CD4-positive, alpha-beta T cell (primary cell): Measurements from ENCODE around the gene HOXA13. TPM values are rescaled to one million over a fixed set of nuclear protein-coding genes. Genes with fewer than 3 reads are reported as not detected.
A peak's percentile ranks its signal among the peaks of the same experiment; 100 is the strongest.

Experiments used
- ATAC-seq: fragments of 200-7000 bp; cut with Tn5 transposase; one replicate; pipeline ENCODE4 v1.10.0; 2022; ENCODE audit warnings: mild to moderate bottlenecking; ENCODE audit not compliant: poor library complexity
- CTCF ChIA-PET: fragments of 350-600 bp; sonication (Branson Sonifier 250); formaldehyde crosslinking; loops from one replicate; lab custom pipeline; 2021; ENCODE audit warnings: antibody characterized with exemption, inconsistent platforms; lab: Charles Lee
- POLR2A ChIA-PET: fragments of 350-600 bp; sonication (Branson Sonifier 250); formaldehyde crosslinking; loops from one replicate; lab custom pipeline; 2021; ENCODE audit warnings: antibody characterized with exemption, inconsistent platforms; lab: Charles Lee
- DNase-seq, 14 experiments: peaks; one replicate each; pipeline ENCODE4 v3.0.0-alpha.2; 2013 to 2020; ENCODE audit warnings: mixed read lengths in 2 of 14
- H3K27ac ChIP-seq, 2 donors: one replicate each; pipeline versions ENCODE4 v1.5.1 to v1.7.0; 2013; ENCODE audit warnings: low read length in 2 of 2, low read depth in 1 of 2, mild to moderate bottlenecking in 1 of 2
- H3K27me3 ChIP-seq, 2 experiments: 1 replicate in 1 of 2; 2 replicates in 1 of 2; pipeline versions ENCODE4 v1.6.1 to v1.7.0; 2013; ENCODE audit warnings: low read length in 2 of 2, control low read depth in 1 of 2, mild to moderate bottlenecking in 1 of 2, moderate library complexity in 1 of 2; ENCODE audit not compliant: insufficient read depth in 2 of 2, control insufficient read depth in 1 of 2
- H3K36me3 ChIP-seq: one replicate; pipeline ENCODE4 v1.6.1; 2013; ENCODE audit warnings: low read length, control low read depth; ENCODE audit not compliant: insufficient read depth
- H3K4me1 ChIP-seq: one replicate; pipeline ENCODE4 v1.6.1; 2013; ENCODE audit warnings: low read length, control low read depth; ENCODE audit not compliant: insufficient read depth
- H3K4me3 ChIP-seq: one replicate; pipeline ENCODE4 v1.5.1; 2013; ENCODE audit warnings: mild to moderate bottlenecking, low read length, moderate library complexity
- H3K9me3 ChIP-seq, 2 experiments: 1 replicate in 1 of 2; 2 replicates in 1 of 2; pipeline versions ENCODE4 v1.6.1 to v1.7.0; 2013; ENCODE audit warnings: low read length in 2 of 2, mild to moderate bottlenecking in 2 of 2, control low read depth in 1 of 2, moderate library complexity in 1 of 2; ENCODE audit not compliant: control insufficient read depth in 1 of 2, insufficient read depth in 1 of 2
- H3K27ac Mint-ChIP-seq: one replicate; pipeline ENCODE4 v1.8.0; 2020; ENCODE audit warnings: mixed read lengths
- H3K27me3 Mint-ChIP-seq: one replicate; pipeline ENCODE4 v1.8.0; 2021; ENCODE audit warnings: mixed read lengths
- H3K36me3 Mint-ChIP-seq: one replicate; pipeline ENCODE4 v1.8.0; 2021; ENCODE audit warnings: low read depth, mixed read lengths
- H3K4me1 Mint-ChIP-seq: one replicate; pipeline ENCODE4 v1.8.0; 2021; ENCODE audit warnings: low read depth, mixed read lengths
- H3K4me3 Mint-ChIP-seq: one replicate; pipeline ENCODE4 v1.8.0; 2020; ENCODE audit warnings: mild to moderate bottlenecking, mixed read lengths
- H3K9me3 Mint-ChIP-seq: one replicate; pipeline ENCODE4 v1.8.0; 2020; ENCODE audit warnings: mixed read lengths
- CTCF ChIP-seq: fragments of 200-600 bp; IDR thresholded peaks from one replicate; pipeline ENCODE4 v1.8.0; 2022; ENCODE audit warnings: antibody characterized with exemption, mild to moderate bottlenecking
- intact Hi-C, 2 experiments: fragments of 100-400 bp; cut with DNase I in 1 of 2; cut with micrococcal nuclease in 1 of 2; formaldehyde crosslinking; loops; one replicate each; pipeline versions ENCODE4 v1.15.1 to v1.9.0; 2023 to 2025; cut with DNase I, micrococcal nuclease
- total RNA-seq, 174 experiments: library from RNA in 2 of 174; stranded (reverse) in 2 of 174; gene quantifications; one replicate each; pipeline ENCODE4 v1.2.3 and lab custom pipeline; 2021 to 2026

Gene HOXA13
- total RNA-seq, 2 experiments from 2014 or later = not detected

- Mint-ChIP-seq H3K4me1 (peaks cover 45% of the 10 kb centered on the region), H3K9me3 (no peaks in the 10 kb centered on the region)
Measured at GRCh38 chr7:27161721-27162560, 38.0 kb downstream of the HOXA13 start.

GRCh38 chr7:27161214-27161720, 38.6 kb downstream of the HOXA13 start:
- H3K36me3 ChIP-seq = no peaks in the 10 kb centered on the region
- peak overlapping the region; percentile 60 for H3K4me3 ChIP-seq
- intact Hi-C loops = loop anchor here (1.0 to 10.0 kb wide), 12 partner anchors 307 to 1309 kb away; partner anchors contain the start of gene SNX10 (in 1 of the 2)
- no peaks in the 10 kb centered on the region for H3K9me3 Mint-ChIP-seq
- H3K27ac Mint-ChIP-seq = peak overlapping the region; percentile 42
- ATAC-seq (no peak), DNase-seq (peak in 2 of 14 experiments; percentile 52 to 55)
- H3K27me3 ChIP-seq = peaks cover 83 to 94% of the 10 kb centered on the region in 2 experiments
- H3K4me1 Mint-ChIP-seq = peaks cover 45% of the 10 kb centered on the region
- peaks cover 93% of the 10 kb centered on the region for H3K27me3 Mint-ChIP-seq
- H3K9me3 ChIP-seq = peaks cover 0 to 64% of the 10 kb centered on the region in 2 experiments
- H3K36me3 Mint-ChIP-seq = peaks cover 4% of the 10 kb centered on the region
- CTCF ChIA-PET = interaction anchor here (0.6 to 3.7 kb wide), 31 partner anchors 9 to 1271 kb away, joined by 3 to 51 read pairs (median 5); partner anchors contain the start of genes HOXA11 and HOXA3
- no peak overlapping the region for H3K27ac ChIP-seq
- H3K4me3 Mint-ChIP-seq = peak overlapping the region; percentile 87
- POLR2A ChIA-PET = interaction anchor here (0.6 to 1.6 kb wide), 10 partner anchors 10 to 1267 kb away, joined by 3 to 8 read pairs (median 4); no protein-coding TSS in a partner anchor
- peak; percentile 1 for TF ChIP-seq CTCF
- H3K4me1 ChIP-seq = peaks cover 57% of the 10 kb centered on the region

More at GRCh38 chr7:27161721-27162560, 38.0 kb downstream of the HOXA13 start:
- H3K36me3 ChIP-seq = no peaks in the 10 kb centered on the region
- CTCF ChIA-PET = interaction anchor here (0.7 to 3.7 kb wide), 16 partner anchors 10 to 1272 kb away, joined by 3 to 51 read pairs (median 6); partner anchors contain the start of gene HOXA3
- intact Hi-C loops = loop anchor here (1.0 to 10.0 kb wide), 12 partner anchors 308 to 1310 kb away; partner anchors contain the start of gene SNX10 (in 1 of the 2)
- Mint-ChIP-seq H3K4me3 (peak overlapping the region; percentile 25), H3K27ac (no peak overlapping the region), H3K36me3 (peaks cover 4% of the 10 kb centered on the region), H3K27me3 (peaks cover 93% of the 10 kb centered on the region)
- H3K4me1 ChIP-seq = peaks cover 60% of the 10 kb centered on the region
- peaks cover 0 to 64% of the 10 kb centered on the region in 2 experiments for H3K9me3 ChIP-seq
- DNase-seq (peak in 2 of 14 experiments; percentile 19 to 31), ATAC-seq (no peak)
- H3K27ac ChIP-seq = no peak overlapping the region
- POLR2A ChIA-PET = interaction anchor here (0.8 to 1.6 kb wide), 7 partner anchors 9 to 482 kb away, joined by 3 to 8 read pairs (median 6); no protein-coding TSS in a partner anchor
- peaks cover 85 to 96% of the 10 kb centered on the region in 2 experiments for H3K27me3 ChIP-seq
- H3K4me3 ChIP-seq = no peak overlapping the region
- TF ChIP-seq CTCF = no peak
